Osteocyte (in vitro differentiated cells): ENCODE results near the gene ADD2. TPM values are rescaled to one million over a fixed set of nuclear protein-coding genes. Genes with fewer than 3 reads are reported as not detected.

Source experiments
- DNase-seq: peaks from one replicate; pipeline ENCODE4 v3.0.0; 2021; ENCODE audit warnings: mixed read lengths; ENCODE audit not compliant: unreplicated experiment; ENCODE audit errors: extremely low spot score
- H3K27ac Mint-ChIP-seq: one replicate; pipeline ENCODE4 v1.8.0; 2021; ENCODE audit warnings: mild to moderate bottlenecking, mixed read lengths; ENCODE audit not compliant: unreplicated experiment
- H3K27me3 Mint-ChIP-seq: one replicate; pipeline ENCODE4 v1.8.0; 2021; ENCODE audit warnings: mixed read lengths; ENCODE audit not compliant: unreplicated experiment
- H3K36me3 Mint-ChIP-seq: one replicate; pipeline ENCODE4 v1.8.0; 2021; ENCODE audit warnings: mixed read lengths; ENCODE audit not compliant: unreplicated experiment
- H3K4me1 Mint-ChIP-seq: one replicate; pipeline ENCODE4 v1.8.0; 2021; ENCODE audit warnings: mixed read lengths; ENCODE audit not compliant: unreplicated experiment
- H3K4me3 Mint-ChIP-seq: one replicate; pipeline ENCODE4 v1.8.0; 2021; ENCODE audit warnings: mild to moderate bottlenecking, moderate library complexity, mixed read lengths; ENCODE audit not compliant: unreplicated experiment
- H3K9me3 Mint-ChIP-seq: one replicate; pipeline ENCODE4 v1.8.0; 2021; ENCODE audit warnings: mixed read lengths; ENCODE audit not compliant: unreplicated experiment
- total RNA-seq: library from RNA; stranded (reverse); gene quantifications from 2 replicates; pipeline ENCODE4 v1.2.1, GENCODE V29; 2021
- TF ChIP-seq, protein P1 (sequence below): fragments of 200-600 bp; sonication (generic); IDR thresholded peaks from 2 replicates; pipeline ENCODE4 v1.5.0; 2021; ENCODE audit warnings: antibody characterized with exemption, mild to moderate bottlenecking, moderate library complexity

The ADD2 gene
- total RNA-seq, 1 donor from 2014 or later = not detected

DNA sequence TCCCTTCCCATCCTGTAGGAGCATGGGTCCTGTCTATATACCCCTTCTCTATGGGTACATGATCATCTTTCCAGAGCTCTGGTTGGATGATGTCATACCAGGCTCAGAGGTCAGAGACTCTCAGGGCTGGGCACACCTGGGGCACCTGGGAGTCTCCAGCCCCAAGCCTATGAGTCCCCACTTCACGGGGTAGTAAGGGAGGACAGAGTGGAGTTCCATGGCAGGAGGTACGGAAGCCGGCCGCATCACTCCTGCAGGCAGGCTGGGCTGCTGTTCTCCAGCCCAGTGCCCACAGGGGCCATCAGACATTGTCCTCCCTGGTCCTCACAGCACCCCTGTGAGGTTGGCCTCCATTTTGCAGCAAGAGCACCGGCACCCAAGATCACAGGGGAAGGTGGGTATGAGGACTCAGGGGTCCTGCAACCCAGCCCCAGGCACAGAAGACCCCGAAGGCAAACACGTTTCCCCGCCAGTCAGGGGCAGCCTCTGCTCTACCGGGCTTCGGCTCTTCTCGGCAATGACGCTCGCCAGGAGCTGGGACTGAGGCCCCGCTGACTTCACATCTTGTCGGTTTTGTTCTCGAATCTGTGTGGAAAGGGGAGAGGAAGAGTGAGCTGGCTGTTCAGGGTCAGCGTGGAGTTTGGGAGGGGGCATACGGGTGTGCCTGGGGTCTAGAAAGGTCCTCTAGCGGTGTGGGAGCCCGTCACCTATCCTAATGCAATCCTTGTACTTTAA lies 91.5 kb downstream of the ADD2 start:
- DNase-seq = no peak
- peaks cover 4% of the 10 kb centered on the region for H3K27me3 Mint-ChIP-seq
- no peaks in the 10 kb centered on the region for H3K36me3 Mint-ChIP-seq
- TF ChIP-seq, protein P1, sequence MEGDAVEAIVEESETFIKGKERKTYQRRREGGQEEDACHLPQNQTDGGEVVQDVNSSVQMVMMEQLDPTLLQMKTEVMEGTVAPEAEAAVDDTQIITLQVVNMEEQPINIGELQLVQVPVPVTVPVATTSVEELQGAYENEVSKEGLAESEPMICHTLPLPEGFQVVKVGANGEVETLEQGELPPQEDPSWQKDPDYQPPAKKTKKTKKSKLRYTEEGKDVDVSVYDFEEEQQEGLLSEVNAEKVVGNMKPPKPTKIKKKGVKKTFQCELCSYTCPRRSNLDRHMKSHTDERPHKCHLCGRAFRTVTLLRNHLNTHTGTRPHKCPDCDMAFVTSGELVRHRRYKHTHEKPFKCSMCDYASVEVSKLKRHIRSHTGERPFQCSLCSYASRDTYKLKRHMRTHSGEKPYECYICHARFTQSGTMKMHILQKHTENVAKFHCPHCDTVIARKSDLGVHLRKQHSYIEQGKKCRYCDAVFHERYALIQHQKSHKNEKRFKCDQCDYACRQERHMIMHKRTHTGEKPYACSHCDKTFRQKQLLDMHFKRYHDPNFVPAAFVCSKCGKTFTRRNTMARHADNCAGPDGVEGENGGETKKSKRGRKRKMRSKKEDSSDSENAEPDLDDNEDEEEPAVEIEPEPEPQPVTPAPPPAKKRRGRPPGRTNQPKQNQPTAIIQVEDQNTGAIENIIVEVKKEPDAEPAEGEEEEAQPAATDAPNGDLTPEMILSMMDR = no peak
- H3K4me3 Mint-ChIP-seq = no peak overlapping the region
- H3K27ac Mint-ChIP-seq = no peak overlapping the region
- no peaks in the 10 kb centered on the region for H3K4me1 Mint-ChIP-seq
- no peaks in the 10 kb centered on the region for H3K9me3 Mint-ChIP-seq

DNA sequence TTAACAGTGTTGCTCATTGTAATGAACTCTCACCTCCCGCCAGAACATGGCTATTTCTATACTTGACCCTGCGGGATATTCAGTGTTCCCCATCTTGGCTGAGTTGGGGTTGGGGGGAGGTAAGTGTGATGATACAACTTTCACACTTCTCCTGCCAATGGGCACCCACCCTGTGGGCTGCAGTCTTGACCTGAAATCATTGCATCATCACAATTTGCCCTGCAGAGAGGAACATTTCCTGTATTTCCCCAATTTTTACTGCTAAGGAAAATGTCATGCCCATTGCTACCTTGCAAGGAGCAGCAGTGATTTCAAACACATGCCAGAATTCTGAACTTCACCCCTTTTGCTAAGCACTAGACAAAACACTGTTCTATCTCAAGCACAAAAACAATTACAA lies 92.1 kb downstream of the ADD2 start:
- no peak overlapping the region for H3K27ac Mint-ChIP-seq
- H3K4me1 Mint-ChIP-seq = no peaks in the 10 kb centered on the region
- H3K9me3 Mint-ChIP-seq = no peaks in the 10 kb centered on the region
- H3K36me3 Mint-ChIP-seq = no peaks in the 10 kb centered on the region
- no peaks in the 10 kb centered on the region for H3K27me3 Mint-ChIP-seq
- TF ChIP-seq, protein P1 = no peak
- H3K4me3 Mint-ChIP-seq = no peak overlapping the region
- DNase-seq = no peak

DNA sequence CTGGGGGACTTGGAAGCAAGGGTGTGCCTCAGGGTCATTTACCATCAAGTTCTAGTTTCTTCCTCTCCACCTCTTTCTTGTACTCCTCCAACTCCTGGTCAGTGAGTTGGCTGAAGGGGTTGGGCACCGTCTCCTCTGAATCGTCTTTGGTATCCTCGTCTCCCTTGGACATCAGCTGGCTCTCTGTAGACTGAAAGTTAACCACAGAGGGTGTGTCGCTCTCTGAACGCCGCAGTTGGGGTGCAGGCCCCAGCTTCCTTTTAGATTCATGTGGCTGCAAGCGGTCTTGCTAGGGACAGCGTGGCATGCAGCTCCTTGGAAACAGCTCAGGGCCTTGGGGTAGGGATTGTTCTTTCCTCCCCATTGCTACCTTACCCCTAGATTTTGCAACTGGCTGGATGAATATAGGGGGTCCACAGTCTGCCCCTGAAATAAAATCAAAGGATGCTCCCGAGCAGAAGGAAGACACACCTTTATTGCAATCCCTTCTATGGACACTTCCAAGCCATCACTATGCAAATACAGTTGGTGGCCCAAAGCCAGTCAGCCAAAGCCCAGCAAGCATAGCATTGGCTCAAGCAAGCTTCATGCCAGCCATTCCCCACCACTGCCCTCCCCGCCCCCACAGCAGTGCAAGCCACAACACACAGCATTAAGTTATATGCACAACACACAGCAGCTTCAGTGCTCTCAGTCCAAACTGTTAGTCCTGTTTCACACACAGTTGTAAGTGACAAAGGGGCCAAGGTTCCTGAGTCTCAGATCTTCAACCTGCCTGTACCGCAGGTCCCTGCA lies 93.2 kb downstream of the ADD2 start:
- no peaks in the 10 kb centered on the region for H3K36me3 Mint-ChIP-seq
- TF ChIP-seq, protein P1 = no peak
- no peak overlapping the region for H3K27ac Mint-ChIP-seq
- no peaks in the 10 kb centered on the region for H3K27me3 Mint-ChIP-seq
- H3K9me3 Mint-ChIP-seq = no peaks in the 10 kb centered on the region
- no peak overlapping the region for H3K4me3 Mint-ChIP-seq
- no peaks in the 10 kb centered on the region for H3K4me1 Mint-ChIP-seq
- no peak for DNase-seq

DNA sequence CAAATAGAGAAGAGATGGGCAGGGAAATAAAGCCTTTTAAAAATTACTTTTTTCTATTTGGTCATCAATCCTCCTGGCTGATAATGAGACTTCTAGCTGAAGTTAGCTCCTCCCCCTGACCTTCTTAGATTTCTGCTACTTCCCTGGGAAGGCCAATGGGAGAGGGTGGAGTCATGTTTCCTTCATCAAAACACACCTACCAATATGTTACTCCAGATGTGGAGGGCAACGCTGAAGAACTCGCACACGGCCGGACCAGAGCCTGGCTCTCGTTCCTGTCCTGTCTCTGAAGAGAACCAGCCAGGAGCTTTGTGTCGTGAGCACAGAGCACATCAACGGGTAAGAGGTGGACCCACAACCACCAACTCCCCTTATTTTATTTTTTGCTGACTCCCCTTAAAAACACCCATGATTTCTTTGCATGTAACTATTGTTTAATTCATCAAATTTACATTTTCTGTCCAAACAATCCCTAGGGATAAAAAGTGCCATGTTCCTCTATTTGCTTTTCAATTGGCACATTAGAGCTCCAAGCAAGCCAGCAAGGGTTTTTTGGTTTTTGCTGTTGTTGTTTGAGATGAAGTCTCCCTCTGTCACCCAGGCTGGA lies 94.9 kb downstream of the ADD2 start:
- DNase-seq = no peak
- TF ChIP-seq, protein P1 = no peak
- no peaks in the 10 kb centered on the region for H3K9me3 Mint-ChIP-seq

DNA sequence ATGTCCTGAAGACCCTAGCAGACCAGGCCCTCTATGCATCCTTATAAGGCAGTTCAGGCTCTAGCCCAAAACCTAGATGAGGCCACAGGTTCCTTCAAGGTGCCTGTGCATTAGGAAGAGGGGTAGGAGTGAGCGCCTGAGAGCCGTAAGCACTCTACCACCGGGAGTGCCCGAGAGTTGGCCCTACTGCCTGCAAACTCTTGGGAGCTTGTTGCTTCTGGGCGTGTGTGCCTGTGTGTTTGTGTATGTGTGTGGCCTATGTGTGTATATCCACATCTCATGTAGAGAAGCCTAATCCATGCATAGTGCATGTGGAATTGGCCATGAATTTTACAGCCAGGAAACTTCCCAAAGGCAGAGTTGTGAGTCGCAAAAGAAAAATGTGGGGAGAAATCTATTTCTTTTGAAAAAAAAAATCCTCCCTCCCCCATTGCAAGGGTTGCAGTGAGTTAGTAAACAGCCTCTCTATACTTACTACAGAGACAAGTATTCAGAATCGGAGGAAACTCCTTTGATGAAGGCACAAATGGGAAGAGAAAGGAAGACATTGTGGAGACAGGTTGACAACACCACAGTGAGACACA lies 96.8 kb downstream of the ADD2 start:
- Mint-ChIP-seq H3K36me3 (no peaks in the 10 kb centered on the region), H3K9me3 (no peaks in the 10 kb centered on the region), H3K4me3 (no peak overlapping the region), H3K4me1 (no peaks in the 10 kb centered on the region), H3K27ac (no peak overlapping the region), H3K27me3 (no peaks in the 10 kb centered on the region)
- DNase-seq = no peak
- TF ChIP-seq, protein P1 = no peak

More for the DNA sequence above, 94.9 kb downstream of the ADD2 start:
- Mint-ChIP-seq H3K36me3 (no peaks in the 10 kb centered on the region), H3K4me1 (no peaks in the 10 kb centered on the region), H3K4me3 (no peak overlapping the region), H3K27me3 (no peaks in the 10 kb centered on the region), H3K27ac (no peak overlapping the region)
